ENCODE measurements around the gene NOC3L.

Gene NOC3L

DNA sequence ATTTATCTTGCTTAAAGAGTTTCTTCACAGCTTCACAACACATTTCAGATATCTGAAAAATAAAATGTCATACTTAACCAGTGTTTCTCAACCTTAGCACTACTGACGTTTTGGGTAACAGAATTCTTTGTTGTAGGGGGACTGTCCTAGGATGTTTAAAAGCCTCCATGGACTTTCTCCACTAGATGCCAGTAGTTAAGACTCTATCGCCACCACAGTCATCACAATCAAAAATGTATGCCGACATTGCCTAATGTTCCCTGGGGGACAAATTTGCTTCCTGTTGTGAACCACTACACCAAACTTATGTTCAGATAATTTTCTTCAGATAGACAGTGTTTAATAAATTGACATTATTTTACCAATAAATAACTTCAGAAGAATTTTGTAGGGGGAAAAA lies 13.4 kb downstream of the NOC3L start:
- peak; percentile 37 for DNase-seq (ENCODE audit: low read depth)
- no peak overlapping the region for H3K4me3 ChIP-seq (ENCODE audit: control insufficient read depth, low read depth, low read length)

DNA sequence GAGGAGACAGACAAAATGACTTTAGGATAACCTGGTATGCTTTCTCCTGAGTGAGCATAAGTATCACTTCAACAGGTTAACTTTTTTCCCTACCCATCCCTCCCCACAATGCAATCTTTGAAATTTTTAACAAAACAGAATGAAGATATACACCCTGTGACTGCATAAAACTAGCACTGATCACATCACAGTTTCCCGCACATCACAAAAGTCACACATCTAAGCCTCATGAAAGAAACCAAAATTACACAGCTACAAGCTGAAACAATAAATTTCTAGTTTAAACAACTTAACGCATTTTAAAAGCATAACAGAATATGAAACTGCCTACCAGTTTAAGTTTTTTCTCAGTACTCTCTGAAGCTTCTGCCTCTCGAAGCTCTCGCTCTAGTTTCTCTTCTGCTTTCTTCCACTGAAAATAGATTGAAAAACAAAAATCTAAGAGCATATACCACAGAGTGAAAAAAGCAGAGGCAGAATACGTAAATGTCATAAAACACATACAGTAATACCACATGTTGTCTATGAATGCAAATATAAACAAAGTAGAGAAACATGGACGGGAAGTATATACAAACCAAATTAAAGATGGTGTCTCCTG lies 18.1 kb downstream of the NOC3L start:
- no peak for DNase-seq (ENCODE audit: low read depth)
- H3K4me3 ChIP-seq (ENCODE audit: control insufficient read depth, low read depth, low read length): no peak overlapping the region
- TF ChIP-seq, protein P1, sequence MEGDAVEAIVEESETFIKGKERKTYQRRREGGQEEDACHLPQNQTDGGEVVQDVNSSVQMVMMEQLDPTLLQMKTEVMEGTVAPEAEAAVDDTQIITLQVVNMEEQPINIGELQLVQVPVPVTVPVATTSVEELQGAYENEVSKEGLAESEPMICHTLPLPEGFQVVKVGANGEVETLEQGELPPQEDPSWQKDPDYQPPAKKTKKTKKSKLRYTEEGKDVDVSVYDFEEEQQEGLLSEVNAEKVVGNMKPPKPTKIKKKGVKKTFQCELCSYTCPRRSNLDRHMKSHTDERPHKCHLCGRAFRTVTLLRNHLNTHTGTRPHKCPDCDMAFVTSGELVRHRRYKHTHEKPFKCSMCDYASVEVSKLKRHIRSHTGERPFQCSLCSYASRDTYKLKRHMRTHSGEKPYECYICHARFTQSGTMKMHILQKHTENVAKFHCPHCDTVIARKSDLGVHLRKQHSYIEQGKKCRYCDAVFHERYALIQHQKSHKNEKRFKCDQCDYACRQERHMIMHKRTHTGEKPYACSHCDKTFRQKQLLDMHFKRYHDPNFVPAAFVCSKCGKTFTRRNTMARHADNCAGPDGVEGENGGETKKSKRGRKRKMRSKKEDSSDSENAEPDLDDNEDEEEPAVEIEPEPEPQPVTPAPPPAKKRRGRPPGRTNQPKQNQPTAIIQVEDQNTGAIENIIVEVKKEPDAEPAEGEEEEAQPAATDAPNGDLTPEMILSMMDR (conservative IDR thresholded peaks at IDR 0.05; ENCODE audit: control insufficient read depth, insufficient read depth, low read depth, low read length): no peak

More for the DNA sequence above, 13.4 kb downstream of the NOC3L start:
- TF ChIP-seq, protein P1 (conservative IDR thresholded peaks at IDR 0.05; ENCODE audit: control insufficient read depth, insufficient read depth, low read depth, low read length): peak; percentile 8

DNA sequence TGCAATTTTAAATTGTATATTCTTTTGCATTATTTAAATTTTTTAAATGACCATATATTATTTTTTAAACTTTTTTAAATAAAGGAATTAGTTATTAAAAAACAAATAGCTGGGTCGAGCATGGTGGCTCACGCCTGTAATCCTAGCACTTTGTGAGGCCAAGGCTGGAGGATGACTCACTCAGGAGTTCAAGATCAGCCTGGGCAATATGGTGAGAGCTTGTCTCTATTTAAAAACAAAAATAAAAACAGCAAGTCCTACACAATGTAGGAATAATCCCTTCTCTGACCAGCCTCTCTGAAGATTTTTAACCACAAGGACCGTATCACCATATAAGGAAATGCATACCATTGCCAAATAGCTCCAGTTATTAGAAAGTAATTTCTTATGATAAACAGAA lies 19.6 kb downstream of the NOC3L start:
- DNase-seq (ENCODE audit: low read depth): peak; percentile 21
- TF ChIP-seq, protein P1 (conservative IDR thresholded peaks at IDR 0.05; ENCODE audit: control insufficient read depth, insufficient read depth, low read depth, low read length): no peak
- no peak overlapping the region for H3K4me3 ChIP-seq (ENCODE audit: control insufficient read depth, low read depth, low read length)

DNA sequence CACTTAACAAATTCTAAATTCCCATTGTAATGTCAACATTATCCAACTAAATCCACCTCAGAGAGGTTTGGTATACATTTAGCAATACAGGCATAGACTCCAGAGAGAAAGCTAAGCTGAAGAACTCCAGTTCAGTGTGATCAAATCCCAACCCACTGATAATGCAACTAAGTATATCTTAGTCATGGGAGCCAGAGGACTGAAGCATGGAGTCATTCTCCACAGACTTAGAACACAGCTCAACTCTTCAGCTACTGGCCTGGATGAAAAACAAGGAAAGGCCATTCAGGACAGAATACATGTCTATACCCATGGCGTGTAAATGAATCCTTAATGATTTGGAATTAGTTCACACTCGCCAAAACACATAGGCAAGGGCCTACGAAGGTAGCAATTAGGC lies 27.9 kb downstream of the NOC3L start:
- H3K4me3 ChIP-seq (ENCODE audit: control insufficient read depth, low read depth, low read length): no peak overlapping the region
- TF ChIP-seq, protein P1 (conservative IDR thresholded peaks at IDR 0.05; ENCODE audit: control insufficient read depth, insufficient read depth, low read depth, low read length): no peak
- DNase-seq (ENCODE audit: low read depth): no peak

DNA sequence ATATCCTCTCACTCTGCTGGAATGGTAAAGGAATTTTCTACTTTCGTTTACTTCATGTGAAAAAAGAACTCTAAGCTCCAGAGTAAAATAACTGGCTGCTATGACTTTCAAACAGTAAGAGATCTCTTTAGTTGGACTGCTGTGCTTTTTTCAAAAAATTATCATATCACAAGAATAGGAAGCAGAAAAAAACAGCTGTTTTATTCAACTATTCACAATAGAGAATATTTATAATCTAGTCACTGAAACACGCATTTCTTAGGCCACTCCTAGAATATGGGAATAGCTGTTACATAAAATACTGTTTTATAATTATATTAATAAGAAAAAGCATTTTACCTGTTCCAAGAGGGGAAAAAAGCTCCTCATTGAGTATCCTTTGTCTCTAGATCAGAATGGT lies 29.7 kb downstream of the NOC3L start:
- H3K4me3 ChIP-seq (ENCODE audit: control insufficient read depth, low read depth, low read length): no peak overlapping the region
- DNase-seq (ENCODE audit: low read depth): no peak
- TF ChIP-seq, protein P1 (conservative IDR thresholded peaks at IDR 0.05; ENCODE audit: control insufficient read depth, insufficient read depth, low read depth, low read length): no peak

DNA sequence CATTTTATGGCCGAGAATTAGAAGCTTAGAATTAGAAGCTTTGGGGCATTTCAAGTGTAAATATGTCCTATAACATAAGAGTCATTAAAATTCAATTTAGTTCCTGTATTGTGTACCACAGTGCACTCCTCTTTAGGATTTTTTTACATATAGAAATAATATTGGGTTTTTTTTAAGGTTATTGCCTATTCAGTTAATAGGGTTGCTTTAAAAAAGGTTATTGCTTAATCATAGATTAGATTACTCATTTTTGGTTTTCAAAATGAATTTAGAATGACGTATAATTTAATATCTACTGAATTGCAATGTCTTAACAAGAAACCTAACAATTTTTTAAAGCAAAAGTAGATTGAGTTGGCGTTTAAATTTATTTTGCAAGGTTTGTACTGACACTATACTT lies 34.1 kb downstream of the NOC3L start:
- TF ChIP-seq, protein P1 (conservative IDR thresholded peaks at IDR 0.05; ENCODE audit: control insufficient read depth, insufficient read depth, low read depth, low read length): no peak
- DNase-seq (ENCODE audit: low read depth): no peak
- H3K4me3 ChIP-seq (ENCODE audit: control insufficient read depth, low read depth, low read length): no peak overlapping the region

DNA sequence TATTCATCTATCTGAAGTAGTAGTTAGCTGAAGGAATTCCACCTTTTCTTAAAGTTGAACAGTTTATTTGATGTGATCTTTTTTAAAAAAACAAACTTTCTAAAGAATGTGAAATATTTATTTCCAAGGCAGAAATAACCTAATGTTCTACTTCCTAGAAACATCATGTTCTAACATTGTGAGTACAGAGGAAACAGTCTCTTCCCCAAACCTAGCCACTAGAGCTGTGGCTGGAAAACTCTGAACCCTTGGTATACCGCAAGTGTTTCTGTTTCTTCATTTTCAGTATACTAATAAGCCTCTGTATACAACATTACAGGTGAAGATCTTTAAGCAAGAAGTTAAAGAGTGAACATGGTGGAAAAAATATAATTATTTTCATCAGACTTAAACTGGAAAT lies 35.1 kb downstream of the NOC3L start:
- no peak for DNase-seq (ENCODE audit: low read depth)
- no peak overlapping the region for H3K4me3 ChIP-seq (ENCODE audit: control insufficient read depth, low read depth, low read length)
- TF ChIP-seq, protein P1 (conservative IDR thresholded peaks at IDR 0.05; ENCODE audit: control insufficient read depth, insufficient read depth, low read depth, low read length): no peak
